ENCODE results near the gene PRSS2.
"Not testable (repeated sequence)": the region's sequence is repeated elsewhere in the genome, so short reads cannot be mapped to it uniquely, and the experiment has no call there.

The PRSS2 gene

DNA sequence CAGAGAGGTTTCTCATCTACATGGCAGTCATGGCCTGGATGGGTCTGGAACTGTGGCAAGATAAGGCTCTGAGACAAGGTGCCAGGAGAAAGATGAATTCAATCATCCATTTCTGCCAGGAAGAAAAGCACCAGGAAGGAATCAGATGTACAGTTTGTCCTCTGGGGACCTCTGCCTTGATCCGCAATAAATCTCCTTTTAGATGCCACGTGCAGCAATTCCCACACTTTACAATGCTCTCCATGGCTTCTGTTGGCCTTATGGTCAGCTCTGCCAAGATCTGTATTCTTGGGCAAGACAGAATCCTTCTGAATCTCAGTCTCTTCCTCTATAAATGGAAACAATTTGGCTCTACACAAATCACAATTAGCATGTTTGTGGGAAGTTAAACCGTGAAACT is 12.5 kb upstream of the PRSS2 start:
- DNase-seq (ENCODE audit: low spot score); FAIRE-seq: not testable (repeated sequence)

DNA sequence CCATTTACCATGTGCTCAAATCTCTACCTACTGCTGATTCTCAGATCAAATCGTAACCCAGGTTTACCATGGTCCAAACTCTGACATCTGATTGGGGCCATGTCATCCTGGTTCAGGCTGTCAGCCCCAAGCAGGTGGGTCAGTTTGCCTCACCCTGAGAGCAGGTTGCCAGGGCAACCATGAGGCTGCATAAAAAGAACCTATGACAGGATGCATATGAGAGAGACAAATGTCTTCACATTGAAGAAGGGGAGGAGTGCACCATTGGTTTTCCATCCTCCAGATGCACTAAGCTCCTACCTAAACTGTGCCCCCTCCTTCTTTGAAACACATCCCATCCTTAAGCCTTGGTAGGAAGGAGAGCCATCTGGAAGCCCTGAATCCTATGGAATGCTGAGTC is 11.3 kb upstream of the PRSS2 start:
- DNase-seq (ENCODE audit: low spot score), result no peak

DNA sequence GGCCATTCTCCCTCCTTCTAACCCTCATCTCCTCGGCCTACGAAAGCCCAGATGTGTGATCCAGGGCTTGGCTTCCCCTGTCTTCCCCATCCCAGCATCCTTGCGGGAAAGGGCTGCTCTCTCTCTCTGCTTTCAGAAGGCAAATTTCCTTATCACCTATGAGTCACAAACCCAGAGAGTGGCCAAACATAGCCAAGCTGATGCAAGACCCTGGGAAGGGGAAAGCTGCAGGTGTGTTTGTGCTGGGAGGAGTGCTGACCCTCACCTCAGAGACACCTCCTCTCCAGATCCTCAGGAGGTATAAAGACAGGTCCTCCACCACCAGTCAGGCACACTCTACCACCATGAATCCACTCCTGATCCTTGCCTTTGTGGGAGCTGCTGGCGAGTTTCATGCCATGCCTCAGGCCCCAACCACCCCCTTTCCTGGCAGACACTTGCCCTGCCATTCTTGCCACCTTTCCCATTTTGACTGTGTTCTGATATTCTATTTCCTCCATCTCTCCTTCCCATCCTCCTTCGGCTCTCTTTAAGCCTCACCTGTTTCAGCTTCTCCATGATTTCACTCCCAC is 10.6 kb upstream of the PRSS2 start:
- FAIRE-seq, result no peak
- DNase-seq (ENCODE audit: low spot score), result no peak

More for the DNA sequence above, 11.3 kb upstream of the PRSS2 start:
- no peak for FAIRE-seq

DNA sequence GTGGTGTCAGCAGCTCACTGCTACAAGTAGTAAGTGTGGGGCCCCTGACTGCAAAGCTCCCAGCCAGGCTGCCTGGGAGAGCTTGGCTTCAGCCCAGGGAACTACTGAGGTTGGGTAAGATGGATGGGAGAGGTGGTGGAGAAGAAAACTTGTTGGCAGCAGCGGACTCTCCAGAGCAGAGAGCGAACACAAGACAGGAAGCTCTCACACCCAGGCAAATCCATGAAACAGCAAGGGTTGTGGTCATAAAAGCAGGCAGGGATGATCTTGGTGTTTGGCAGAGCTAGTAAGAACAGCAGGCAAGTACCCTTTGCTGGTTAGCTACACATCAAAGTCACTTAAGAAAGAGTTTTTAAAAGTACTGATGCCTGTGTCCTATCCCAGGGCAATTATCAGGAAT is 9.2 kb upstream of the PRSS2 start:
- not testable (repeated sequence) for FAIRE-seq; DNase-seq (ENCODE audit: low spot score)

DNA sequence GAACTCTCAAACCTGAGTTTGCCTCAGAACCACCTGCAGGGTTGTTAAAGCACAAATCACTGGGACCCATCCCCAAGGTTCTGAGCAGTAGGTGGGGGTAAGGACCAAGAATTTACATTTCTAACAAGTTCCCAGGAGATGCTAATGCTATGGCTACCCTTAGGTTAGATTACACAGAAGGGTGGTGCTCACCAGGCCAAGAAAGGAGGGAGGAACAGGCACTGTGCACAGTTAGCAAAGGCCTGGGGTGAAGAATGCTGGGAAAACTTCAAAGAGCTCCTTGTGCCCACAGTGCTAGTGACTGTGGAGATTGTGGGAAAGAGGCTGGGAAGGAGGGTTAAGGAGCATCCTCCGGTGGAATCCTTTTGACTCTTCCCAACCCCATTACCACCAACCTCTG is 8.7 kb upstream of the PRSS2 start:
- no peak for DNase-seq (ENCODE audit: low spot score)
- FAIRE-seq, result no peak

DNA sequence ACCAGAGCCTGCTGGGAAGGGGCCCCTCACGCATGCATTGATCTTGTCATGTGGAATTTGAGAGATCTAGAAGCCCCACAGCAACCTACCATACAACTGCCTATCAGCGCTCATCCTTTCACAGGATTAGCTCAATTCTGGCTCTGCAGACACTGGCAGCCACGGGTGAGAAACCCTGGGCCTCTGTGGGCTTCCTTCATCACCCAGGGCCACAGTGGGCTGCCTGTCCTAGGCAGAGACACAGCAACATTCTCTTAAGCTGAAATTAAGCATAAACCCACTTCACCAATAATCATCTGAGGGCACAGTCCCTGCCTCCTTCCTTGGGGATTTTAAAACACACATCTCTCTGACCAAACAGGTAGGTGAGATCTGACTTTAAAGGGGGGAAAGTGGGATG is 3.3 kb upstream of the PRSS2 start:
- no peak for FAIRE-seq

GRCh38 chr7:142767861-142768260 is 2.9 kb upstream of the PRSS2 start:
- FAIRE-seq (no peak), DNase-seq (ENCODE audit: low spot score) (no peak)

More for the DNA sequence above, 3.3 kb upstream of the PRSS2 start:
- DNase-seq (ENCODE audit: low spot score), result no peak

- DNase-seq (ENCODE audit: low spot score); FAIRE-seq: not testable (repeated sequence)
Measured at GRCh38 chr7:142768885-142769284, 1.9 kb upstream of the PRSS2 start.

DNA sequence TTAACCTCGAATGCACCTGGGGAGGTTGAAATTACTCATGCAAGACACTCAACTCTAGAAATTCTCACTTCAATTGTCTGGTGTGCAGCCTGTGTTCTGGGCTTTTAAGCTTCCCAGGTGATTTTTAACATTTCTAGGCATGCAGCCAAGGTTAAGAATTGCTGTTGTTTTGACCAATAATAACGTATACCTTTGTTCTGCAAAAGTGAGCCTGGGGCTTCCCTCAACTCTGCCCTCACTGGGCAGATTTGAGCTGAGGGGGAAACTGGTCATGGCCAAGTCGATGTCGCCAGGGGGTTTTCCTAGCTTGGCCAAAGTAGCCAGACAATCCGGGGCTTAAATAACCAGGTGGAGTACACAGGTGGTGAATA is 568 bp downstream of the PRSS2 start:
- no peak for FAIRE-seq
- no peak for DNase-seq (ENCODE audit: low spot score)

DNA sequence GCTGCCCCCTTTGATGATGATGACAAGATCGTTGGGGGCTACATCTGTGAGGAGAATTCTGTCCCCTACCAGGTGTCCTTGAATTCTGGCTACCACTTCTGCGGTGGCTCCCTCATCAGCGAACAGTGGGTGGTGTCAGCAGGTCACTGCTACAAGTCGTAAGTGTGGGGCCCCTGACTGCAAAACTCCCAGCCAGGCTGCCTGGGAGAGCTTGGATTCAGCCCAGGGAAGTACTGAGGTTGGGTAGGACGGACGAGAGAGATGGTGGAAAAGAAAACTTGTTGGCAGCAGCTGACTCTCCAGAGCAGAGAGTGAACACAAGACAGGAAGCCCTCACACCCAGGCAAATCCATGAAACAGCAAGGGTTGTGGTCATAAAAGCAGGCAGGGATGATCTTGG is 1.3 kb downstream of the PRSS2 start:
- no peak for FAIRE-seq
- no peak for DNase-seq (ENCODE audit: low spot score)

DNA sequence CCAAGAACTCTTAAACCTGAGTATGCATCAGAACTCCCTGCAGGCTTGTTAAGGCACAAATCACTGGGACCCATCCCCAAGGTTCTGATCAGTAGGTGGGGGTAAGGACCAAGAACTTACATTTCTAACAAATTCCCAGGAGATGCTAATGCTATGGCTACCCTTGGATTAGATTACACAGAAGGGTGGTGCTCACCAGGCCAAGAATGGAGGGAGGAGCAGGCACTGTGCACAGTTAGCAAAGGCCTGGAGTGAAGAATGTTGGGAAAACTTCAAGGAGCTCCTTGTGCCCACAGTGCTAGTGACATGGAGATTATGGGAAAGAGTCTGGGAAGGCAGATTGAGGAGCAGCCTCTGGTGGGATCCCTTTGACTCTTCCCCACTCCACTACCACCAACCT is 1.9 kb downstream of the PRSS2 start:
- FAIRE-seq, result no peak
- no peak for DNase-seq (ENCODE audit: low spot score)

DNA sequence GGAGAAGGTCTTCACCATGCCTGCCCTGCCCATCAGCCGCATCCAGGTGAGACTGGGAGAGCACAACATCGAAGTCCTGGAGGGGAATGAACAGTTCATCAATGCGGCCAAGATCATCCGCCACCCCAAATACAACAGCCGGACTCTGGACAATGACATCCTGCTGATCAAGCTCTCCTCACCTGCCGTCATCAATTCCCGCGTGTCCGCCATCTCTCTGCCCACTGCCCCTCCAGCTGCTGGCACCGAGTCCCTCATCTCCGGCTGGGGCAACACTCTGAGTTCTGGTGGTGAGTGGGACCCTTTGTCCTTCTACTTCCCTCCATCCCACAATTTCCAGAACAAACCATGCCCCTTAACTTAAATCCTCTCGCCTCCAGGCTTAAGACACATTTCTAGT is 2.5 kb downstream of the PRSS2 start:
- FAIRE-seq, result no peak
- no peak for DNase-seq (ENCODE audit: low spot score)

GRCh38 chr7:142773937-142774744 is 3.4 kb downstream of the PRSS2 start:
- FAIRE-seq (no peak), DNase-seq (ENCODE audit: low spot score) (no peak)

DNA sequence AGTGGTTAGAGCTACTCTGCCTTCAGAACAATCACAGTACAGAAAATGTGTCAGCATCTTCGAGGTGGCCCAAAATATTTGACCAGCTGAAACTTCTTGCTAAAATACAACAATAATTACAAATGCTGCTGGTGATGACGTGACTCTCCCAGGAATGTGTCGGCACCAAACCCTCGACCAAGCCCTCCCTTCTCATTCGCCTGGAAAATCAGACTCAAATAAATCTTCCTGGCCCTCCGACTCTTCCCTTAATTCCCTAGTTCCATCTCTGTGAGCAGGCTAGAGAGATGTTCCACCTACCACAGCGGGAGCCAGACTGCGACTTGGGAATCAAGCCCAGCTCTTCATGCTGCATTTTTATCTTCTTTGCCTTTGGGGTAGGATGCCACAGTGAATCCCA is 4.1 kb downstream of the PRSS2 start:
- FAIRE-seq, result no peak
- DNase-seq (ENCODE audit: low spot score), result no peak

GRCh38 chr7:142775351-142776115 is 4.8 kb downstream of the PRSS2 start:
- FAIRE-seq, result not testable (repeated sequence)

GRCh38 chr7:142776206-142776844 is 5.6 kb downstream of the PRSS2 start:
- DNase-seq (ENCODE audit: low spot score) (peak; percentile 7), FAIRE-seq (no peak)

More at GRCh38 chr7:142775351-142776115, 4.8 kb downstream of the PRSS2 start:
- DNase-seq (ENCODE audit: low spot score), result not testable (repeated sequence)

DNA sequence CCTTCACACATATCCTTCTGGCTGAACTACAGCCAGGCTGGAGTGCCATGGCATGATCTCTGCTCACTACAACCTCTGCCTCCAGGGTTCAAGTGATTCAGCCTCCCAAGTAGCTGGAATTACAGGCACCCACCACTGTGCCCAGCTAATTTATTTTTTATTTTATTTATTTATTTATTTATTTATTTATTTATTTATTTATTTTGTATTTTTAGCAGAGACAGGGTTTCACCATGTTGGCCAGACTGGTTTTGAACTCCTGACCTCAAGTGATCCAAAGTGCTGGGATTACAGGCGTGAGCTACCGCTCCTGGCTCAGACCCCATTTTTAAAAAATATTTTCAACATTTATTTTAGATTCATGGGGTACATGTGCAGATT is 6.1 kb downstream of the PRSS2 start:
- FAIRE-seq; DNase-seq (ENCODE audit: low spot score): not testable (repeated sequence)

DNA sequence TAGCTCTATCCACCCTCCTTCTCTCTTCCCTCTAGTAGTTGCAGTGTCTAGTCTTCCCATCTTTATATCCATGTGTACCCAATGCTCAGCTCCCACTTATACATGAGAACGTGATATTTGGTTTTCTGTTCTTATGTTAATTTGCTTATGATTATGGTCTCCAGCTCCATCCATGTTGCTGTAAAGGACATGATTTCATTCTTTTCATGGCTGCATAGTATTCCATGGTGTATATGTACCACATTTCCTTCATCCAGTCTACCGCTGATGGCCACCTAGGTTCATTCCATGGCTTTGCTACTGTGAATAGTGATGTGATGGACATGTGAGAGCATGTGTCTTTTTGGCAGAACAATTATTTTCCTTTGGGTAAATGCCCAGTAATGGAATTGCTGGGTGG is 6.5 kb downstream of the PRSS2 start:
- FAIRE-seq, result no peak
- DNase-seq (ENCODE audit: low spot score), result no peak

GRCh38 chr7:142782922-142783900 is 12.4 kb downstream of the PRSS2 start:
- no peak for FAIRE-seq
- DNase-seq (ENCODE audit: low spot score), result peak; percentile 80

- FAIRE-seq, result no peak
- no peak for DNase-seq (ENCODE audit: low spot score)
Measured at GRCh38 chr7:142784096-142784495, 13.3 kb downstream of the PRSS2 start.

GRCh38 chr7:142784716-142785115 is 13.9 kb downstream of the PRSS2 start:
- FAIRE-seq, result no peak
- no peak for DNase-seq (ENCODE audit: low spot score)
